Stimulated activated CD4-positive, alpha-beta T cell treated with anti-CD3 and anti-CD28 coated beads, Interleukin-4, amount 100 ng/mL, for 4 hours (primary cell): ENCODE measurements around the gene RIC1.
"Not testable (repeated sequence)": the region's sequence is repeated elsewhere in the genome, so short reads cannot be mapped to it uniquely, and the experiment has no call there.

Experiments
- DNase-seq, 2 experiments: peaks; one replicate each; pipeline ENCODE4 v3.0.0-alpha.2; 2020

The RIC1 gene

GRCh38 chr9:5736563-5737346, 107.8 kb downstream of the RIC1 start:
- no peak for DNase-seq

- no peak for DNase-seq
These were observed 114.2 kb downstream of the RIC1 start for GRCh38 chr9:5743109-5743508.

- no peak for DNase-seq
These were observed 119.5 kb downstream of the RIC1 start for GRCh38 chr9:5748438-5748837.

- DNase-seq, result no peak
These were observed 120.4 kb downstream of the RIC1 start for GRCh38 chr9:5749306-5749705.

GRCh38 chr9:5750569-5750968, 121.7 kb downstream of the RIC1 start:
- no peak for DNase-seq

- no peak for DNase-seq
These were observed 127.7 kb downstream of the RIC1 start for GRCh38 chr9:5756633-5757032.

GRCh38 chr9:5760338-5760737, 131.4 kb downstream of the RIC1 start:
- DNase-seq, result no peak

GRCh38 chr9:5762421-5762820, 133.5 kb downstream of the RIC1 start:
- DNase-seq, result no peak

- DNase-seq, result no peak
These were observed 135.4 kb downstream of the RIC1 start for GRCh38 chr9:5764130-5764868.

GRCh38 chr9:5767968-5768932, 139.3 kb downstream of the RIC1 start:
- no peak for DNase-seq

- no peak for DNase-seq
These were observed 144.6 kb downstream of the RIC1 start for GRCh38 chr9:5773324-5773999.

- DNase-seq, result no peak
These were observed 149.9 kb downstream of the RIC1 start for GRCh38 chr9:5778805-5779204.

- DNase-seq, result not testable (repeated sequence)
These were observed 150.9 kb downstream of the RIC1 start for GRCh38 chr9:5779705-5780218.

- not testable (repeated sequence) for DNase-seq
These were observed 154.5 kb downstream of the RIC1 start for GRCh38 chr9:5783420-5783819.

- DNase-seq, result no peak
These were observed 155.1 kb downstream of the RIC1 start for GRCh38 chr9:5783982-5784381.

GRCh38 chr9:5784526-5785315, 155.8 kb downstream of the RIC1 start:
- no peak for DNase-seq

GRCh38 chr9:5786370-5787127, 157.6 kb downstream of the RIC1 start:
- no peak for DNase-seq

GRCh38 chr9:5787220-5787619, 158.3 kb downstream of the RIC1 start:
- no peak for DNase-seq

- no peak for DNase-seq
These were observed 158.9 kb downstream of the RIC1 start for GRCh38 chr9:5787759-5788302.

GRCh38 chr9:5789489-5789888, 160.6 kb downstream of the RIC1 start:
- no peak for DNase-seq
